ENCODE results near the gene PHC2. TPM values are rescaled to one million over a fixed set of nuclear protein-coding genes. Genes with fewer than 3 reads are reported as not detected.

PHC2 gene
- total RNA-seq, 6 donors from 2014 or later, result 103 to 173 (median 129) TPM

- DNase-seq (no peak), ATAC-seq (ENCODE audit: low FRiP score in 2 of 2) (no peak)
- TF ChIP-seq EP300 (IDR thresholded peaks at IDR 0.05), result no peak
- no peak for TF ChIP-seq POLR2AphosphoS5 (IDR thresholded peaks at IDR 0.05)
- no peak for TF ChIP-seq CTCF (IDR thresholded peaks at IDR 0.05)
- TF ChIP-seq POLR2A (IDR thresholded peaks at IDR 0.05), result no peak
- Histone ChIP-seq H3K36me3 (no peaks in the 10 kb centered on the region), H3K4me3 (no peak overlapping the region), H3K9me3 (no peaks in the 10 kb centered on the region), H3K27ac (peak overlapping the region in 2 of 4 donors; percentile 51 to 81), H3K4me1 (peaks cover 9 to 26% (median 17%) of the 10 kb centered on the region in 4 donors), H3K27me3 (no peaks in the 10 kb centered on the region)
- WGBS, 2 donors, result 90 to 91% methylated on average over 4 of the region's 4 CpGs
Measured at GRCh38 chr1:33471416-33471815, 40.5 kb upstream of the PHC2 start.

DNA sequence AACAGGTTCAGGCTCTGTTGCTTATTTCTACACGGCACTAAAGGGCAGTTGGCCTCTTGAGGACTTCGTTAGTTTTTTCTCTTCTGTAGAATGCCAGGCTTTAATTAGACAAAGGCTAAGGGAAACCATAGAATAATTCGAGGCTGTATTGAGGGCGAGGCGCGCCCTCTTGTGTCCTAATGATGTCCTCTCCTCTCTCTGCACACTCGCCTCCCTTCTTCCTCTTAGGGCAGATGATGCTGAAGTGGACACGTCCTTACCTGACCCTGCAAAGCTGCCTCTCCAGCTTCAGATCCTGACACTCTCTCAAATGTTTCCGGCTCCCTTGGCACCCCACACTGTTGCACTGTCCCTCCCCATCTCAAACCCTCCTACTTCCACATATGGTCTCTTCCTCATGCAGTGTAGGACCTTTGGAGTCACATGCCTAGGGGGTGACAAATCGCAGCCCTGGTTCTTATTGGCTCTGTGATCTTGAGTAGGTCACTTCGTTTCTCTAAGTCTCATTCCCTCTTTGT is 39.7 kb upstream of the PHC2 start:
- Histone ChIP-seq H3K4me1 (peaks cover 9 to 26% (median 17%) of the 10 kb centered on the region in 4 donors), H3K9me3 (no peaks in the 10 kb centered on the region), H3K27ac (no peak overlapping the region), H3K36me3 (no peaks in the 10 kb centered on the region), H3K4me3 (no peak overlapping the region), H3K27me3 (no peaks in the 10 kb centered on the region)
- TF ChIP-seq EP300 (IDR thresholded peaks at IDR 0.05) (no peak), POLR2A (IDR thresholded peaks at IDR 0.05) (no peak), CTCF (IDR thresholded peaks at IDR 0.05) (peak; percentile 62 to 80 (median 76)), POLR2AphosphoS5 (IDR thresholded peaks at IDR 0.05) (peak in 1 of 2 donors; percentile 31)
- peak; percentile 69 to 77 for ATAC-seq (ENCODE audit: low FRiP score in 2 of 2)
- WGBS, 2 donors, result 4 to 5% methylated on average over 11 of the region's 11 CpGs
- peak in 1 of 2 donors; percentile 81 for DNase-seq

GRCh38 chr1:33469691-33470090 is 38.8 kb upstream of the PHC2 start:
- WGBS, 2 donors, result 88 to 89% methylated on average over 2 of the region's 2 CpGs
- ATAC-seq (ENCODE audit: low FRiP score in 2 of 2), result no peak
- no peaks in the 10 kb centered on the region for H3K36me3 ChIP-seq

GRCh38 chr1:33468967-33469366 is 38.1 kb upstream of the PHC2 start:
- DNase-seq (no peak), ATAC-seq (ENCODE audit: low FRiP score in 2 of 2) (no peak)
- H3K27ac ChIP-seq, result no peak overlapping the region
- no peaks in the 10 kb centered on the region for H3K9me3 ChIP-seq
- 87 to 93% methylated on average over 3 of the region's 3 CpGs for WGBS, 2 donors
- no peak for TF ChIP-seq POLR2AphosphoS5 (IDR thresholded peaks at IDR 0.05)
- no peak overlapping the region for H3K4me3 ChIP-seq
- no peaks in the 10 kb centered on the region for H3K27me3 ChIP-seq
- peaks cover 9 to 26% (median 17%) of the 10 kb centered on the region in 4 donors for H3K4me1 ChIP-seq
- no peaks in the 10 kb centered on the region for H3K36me3 ChIP-seq

More at GRCh38 chr1:33469691-33470090, 38.8 kb upstream of the PHC2 start:
- Histone ChIP-seq H3K9me3 (no peaks in the 10 kb centered on the region), H3K4me1 (peaks cover 9 to 26% (median 17%) of the 10 kb centered on the region in 4 donors), H3K4me3 (no peak overlapping the region), H3K27ac (no peak overlapping the region), H3K27me3 (no peaks in the 10 kb centered on the region)
- no peak for TF ChIP-seq POLR2A (IDR thresholded peaks at IDR 0.05)
- TF ChIP-seq EP300 (IDR thresholded peaks at IDR 0.05), result no peak
- no peak for TF ChIP-seq CTCF (IDR thresholded peaks at IDR 0.05)
- TF ChIP-seq POLR2AphosphoS5 (IDR thresholded peaks at IDR 0.05), result no peak
- DNase-seq, result no peak

GRCh38 chr1:33468531-33468930 is 37.6 kb upstream of the PHC2 start:
- ATAC-seq (ENCODE audit: low FRiP score in 2 of 2), result no peak
- no peaks in the 10 kb centered on the region for H3K27me3 ChIP-seq
- WGBS, 2 donors, result 98 to 100% methylated on average over 2 to 4 of the region's 4 CpGs

More at GRCh38 chr1:33468531-33468930, 37.6 kb upstream of the PHC2 start:
- Histone ChIP-seq H3K9me3 (no peaks in the 10 kb centered on the region), H3K36me3 (no peaks in the 10 kb centered on the region), H3K4me1 (peaks cover 9 to 25% (median 16%) of the 10 kb centered on the region in 4 donors), H3K4me3 (no peak overlapping the region), H3K27ac (no peak overlapping the region)
- TF ChIP-seq POLR2A (IDR thresholded peaks at IDR 0.05) (no peak), CTCF (IDR thresholded peaks at IDR 0.05) (no peak), EP300 (IDR thresholded peaks at IDR 0.05) (no peak), POLR2AphosphoS5 (IDR thresholded peaks at IDR 0.05) (no peak)
- DNase-seq, result peak in 1 of 2 donors; percentile 37
